Measurements from ENCODE around the gene PARD6G.
"Not testable (repeated sequence)": the region's sequence is repeated elsewhere in the genome, so short reads cannot be mapped to it uniquely, and the experiment has no call there.

Gene PARD6G

DNA sequence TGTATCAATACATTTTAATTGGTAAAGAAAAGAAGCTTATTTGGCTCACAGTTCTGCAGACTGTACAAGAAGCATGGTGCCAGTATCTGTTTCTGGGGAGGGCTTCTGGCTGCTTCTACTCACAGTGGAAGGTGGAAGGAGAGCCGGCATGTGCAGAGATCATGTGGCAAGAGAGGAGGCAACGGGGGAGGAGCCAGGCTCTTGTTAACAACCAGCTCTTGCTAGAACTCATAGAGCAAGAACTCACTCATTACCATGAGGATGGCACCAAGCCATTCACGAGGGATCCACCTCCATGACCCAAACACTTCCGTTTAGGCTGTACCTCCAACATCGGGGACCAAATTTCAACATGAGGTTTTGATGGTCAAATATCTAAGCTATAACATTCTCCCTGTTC is 7.5 kb downstream of the PARD6G start:
- no peak for DNase-seq

DNA sequence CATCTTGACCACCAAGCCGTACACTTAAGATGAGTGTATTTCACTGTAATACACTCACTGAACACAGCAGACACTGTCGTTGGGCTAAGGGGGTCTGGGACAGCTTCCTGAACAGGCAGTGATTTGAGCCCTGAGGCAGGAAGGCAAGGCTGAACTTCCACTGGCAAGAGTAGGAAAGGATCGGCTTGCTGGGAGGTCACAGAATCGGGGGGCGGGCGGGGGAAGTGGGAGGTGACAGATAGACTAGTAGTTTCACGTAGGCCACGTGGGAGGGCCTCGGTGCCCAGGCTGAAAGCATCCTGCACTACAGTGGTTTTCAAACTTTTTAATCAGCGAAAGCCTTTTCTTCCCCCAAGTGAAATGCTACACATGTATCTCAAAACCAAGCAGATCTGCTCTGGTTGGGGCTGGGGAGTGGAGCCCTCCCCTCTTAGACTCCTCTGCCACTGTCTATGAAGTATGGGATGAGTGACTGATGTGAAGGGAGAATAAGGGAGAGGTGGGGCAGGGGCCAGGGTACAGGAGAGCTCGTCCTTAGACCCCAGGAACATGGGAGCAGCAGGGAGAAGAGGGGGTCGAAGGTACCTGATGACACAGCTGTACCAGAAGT is 8.6 kb downstream of the PARD6G start:
- DNase-seq = no peak

- not testable (repeated sequence) for DNase-seq
These were observed 9.8 kb downstream of the PARD6G start for GRCh38 chr18:80237519-80237918.

GRCh38 chr18:80234398-80234797 is 12.9 kb downstream of the PARD6G start:
- DNase-seq = no peak

- no peak for DNase-seq
These were observed 13.4 kb downstream of the PARD6G start for GRCh38 chr18:80233899-80234298.

DNA sequence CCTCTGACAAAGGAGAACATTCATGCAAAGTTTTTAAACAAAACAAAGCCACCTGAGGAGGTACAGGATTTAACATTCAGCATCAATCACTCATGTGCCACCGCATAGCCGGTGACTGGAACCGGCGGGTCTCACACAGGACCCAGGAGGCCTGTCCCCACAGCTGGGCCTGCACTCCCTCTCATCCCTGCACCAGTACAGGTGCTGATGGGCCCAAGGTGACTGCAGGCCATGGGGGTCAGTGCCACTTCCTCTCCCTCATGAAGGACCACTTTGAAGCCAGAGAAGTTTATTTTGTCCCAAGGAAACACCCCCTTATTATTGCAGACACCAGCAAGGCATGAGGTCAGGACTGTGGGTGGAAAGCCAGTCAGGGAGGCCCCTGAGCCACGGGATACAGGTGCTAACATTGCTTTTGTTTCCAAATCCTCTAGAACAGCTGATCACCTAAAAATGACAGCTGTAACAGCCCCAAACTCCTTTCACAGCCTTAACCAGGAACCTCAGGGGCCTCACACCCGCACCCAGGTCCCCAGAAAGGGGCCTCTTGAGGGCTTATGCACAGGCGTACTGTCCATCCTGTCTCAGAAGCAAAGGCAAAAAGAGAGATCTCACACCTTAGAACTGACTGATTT is 14.0 kb downstream of the PARD6G start:
- DNase-seq = no peak

- DNase-seq = no peak
These were observed 14.6 kb downstream of the PARD6G start for GRCh38 chr18:80232710-80233109.

GRCh38 chr18:80232030-80232429 is 15.3 kb downstream of the PARD6G start:
- no peak for DNase-seq

DNA sequence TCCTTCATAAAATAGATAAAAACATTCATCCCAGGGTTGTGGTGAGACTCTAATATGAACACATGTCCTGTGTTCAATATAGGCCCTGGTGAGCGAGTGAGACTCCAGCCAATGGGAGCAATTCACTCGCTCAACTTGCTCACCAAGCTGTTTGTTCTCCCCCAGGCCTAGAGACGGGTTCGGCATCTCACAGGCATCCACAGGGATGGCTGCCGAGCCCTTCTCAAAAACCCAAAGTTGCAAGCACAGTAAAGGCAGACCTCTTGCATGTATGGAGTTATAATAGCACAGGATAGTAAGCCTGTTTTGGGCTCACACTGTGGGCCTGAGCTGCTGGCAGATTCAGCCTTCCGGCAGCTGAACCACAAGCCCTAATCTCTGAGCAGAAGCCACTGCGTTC is 15.7 kb downstream of the PARD6G start:
- no peak for DNase-seq

DNA sequence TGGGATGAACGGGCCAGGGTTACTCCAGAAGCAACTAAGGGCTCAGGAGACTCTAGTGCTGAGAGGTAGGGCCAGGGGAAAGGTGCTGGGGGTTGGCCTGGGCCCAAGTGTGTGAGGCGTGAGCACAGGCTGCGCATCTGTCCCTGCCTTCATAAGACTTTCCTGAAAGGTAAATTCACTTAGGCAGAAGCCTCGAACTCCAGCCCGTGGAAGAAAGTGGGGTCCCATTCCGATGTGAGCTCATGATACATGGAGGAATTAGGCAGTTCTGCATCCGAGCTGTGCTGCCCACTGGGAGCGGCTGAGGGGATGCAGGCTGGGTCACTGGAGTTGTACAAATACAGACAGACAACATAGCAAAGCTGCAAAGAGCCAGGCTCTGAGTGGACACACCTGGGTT is 16.2 kb downstream of the PARD6G start:
- DNase-seq = no peak

GRCh38 chr18:80229766-80230745 is 17.3 kb downstream of the PARD6G start:
- DNase-seq = no peak

GRCh38 chr18:80229363-80229762 is 18.0 kb downstream of the PARD6G start:
- no peak for DNase-seq

DNA sequence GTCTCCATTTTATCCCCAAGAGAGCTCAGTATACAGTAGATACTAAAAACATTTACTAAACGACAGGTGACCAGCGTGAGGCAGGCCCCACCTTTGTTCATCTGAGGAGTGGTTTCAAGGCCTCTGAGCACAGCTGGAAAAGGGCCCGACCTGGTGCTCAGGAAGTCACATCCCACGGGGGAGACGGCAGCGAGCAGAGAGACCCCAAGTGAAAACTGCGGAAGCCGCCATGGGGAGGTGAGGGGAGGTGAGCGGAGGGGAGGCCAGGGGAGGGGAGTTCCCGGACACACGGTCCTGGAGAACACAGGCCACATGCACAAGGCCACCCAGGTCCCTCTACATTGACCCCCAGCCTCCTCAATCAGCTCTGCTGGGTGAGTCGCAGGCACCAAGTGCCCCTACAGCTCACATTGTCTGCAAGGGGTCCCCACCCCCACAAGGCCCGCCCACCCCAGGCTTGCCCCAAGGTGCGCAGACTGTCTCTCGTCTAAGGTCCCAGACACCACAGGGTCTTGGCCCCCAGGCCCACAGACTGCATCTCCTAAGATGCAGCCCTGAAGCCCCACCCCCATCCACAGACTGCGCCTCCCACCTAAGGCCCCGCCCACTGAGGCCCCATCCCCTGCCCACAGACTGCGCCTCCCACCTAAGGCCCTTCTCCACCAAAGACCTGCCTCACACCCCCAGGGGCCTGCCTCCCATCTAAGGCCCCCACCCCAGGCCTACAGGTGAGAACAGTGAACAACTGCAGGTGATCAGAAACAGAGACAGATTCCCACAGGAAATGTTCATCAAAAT is 19.1 kb downstream of the PARD6G start:
- DNase-seq = no peak

DNA sequence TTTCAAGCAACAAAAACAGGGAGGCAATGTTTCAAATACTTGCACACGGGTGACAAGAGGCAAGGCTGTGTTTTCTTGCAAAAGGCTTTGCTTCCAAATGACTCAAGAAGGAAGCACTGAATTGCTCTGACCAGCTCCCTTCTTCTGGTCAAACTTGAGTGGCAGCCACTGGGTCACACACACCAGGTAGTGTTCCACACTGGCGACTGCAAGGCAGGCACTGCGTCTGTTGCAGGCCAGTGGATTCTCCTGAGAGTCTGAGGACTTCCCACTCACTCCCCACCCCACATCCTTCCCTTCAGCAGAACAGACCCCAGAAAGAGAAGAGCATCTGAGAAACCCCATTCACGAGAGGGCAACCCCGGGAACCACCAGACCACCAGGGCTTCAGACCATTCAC is 19.8 kb downstream of the PARD6G start:
- no peak for DNase-seq

- no peak for DNase-seq
These were observed 21.6 kb downstream of the PARD6G start for GRCh38 chr18:80225685-80226084.

DNA sequence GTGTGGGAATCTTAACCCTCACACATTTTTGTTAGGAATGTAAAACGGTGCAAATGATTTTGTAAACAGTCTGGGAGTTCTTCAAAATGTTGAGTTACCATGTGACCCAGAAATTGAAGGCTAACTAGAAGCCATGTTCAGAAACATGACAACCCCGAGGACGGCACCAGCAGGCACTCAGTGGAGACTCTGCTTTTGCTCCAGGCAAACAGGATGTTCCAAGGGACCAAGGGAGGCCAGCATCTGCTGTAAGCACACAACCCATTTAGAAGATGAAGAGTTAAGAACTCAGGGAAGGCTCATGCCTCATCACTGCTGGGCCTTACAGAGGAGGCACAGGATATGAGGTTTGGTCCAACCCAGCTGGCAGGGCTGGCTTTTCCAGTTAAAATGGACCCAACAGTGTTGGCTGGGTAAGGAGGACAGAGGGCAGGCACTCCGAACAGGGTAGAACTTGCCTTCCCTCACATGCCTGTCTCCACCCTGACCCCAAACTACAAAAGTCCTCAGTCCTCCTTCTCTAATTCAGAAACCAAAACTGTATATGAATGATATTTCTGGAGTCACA is 23.6 kb downstream of the PARD6G start:
- no peak for DNase-seq

GRCh38 chr18:80219488-80219887 is 27.8 kb downstream of the PARD6G start:
- DNase-seq = not testable (repeated sequence)

- DNase-seq = no peak
These were observed 28.7 kb downstream of the PARD6G start for GRCh38 chr18:80218341-80219227.

- no peak for DNase-seq
These were observed 34.1 kb downstream of the PARD6G start for GRCh38 chr18:80213182-80213581.

GRCh38 chr18:80210312-80211083 is 36.8 kb downstream of the PARD6G start:
- DNase-seq = no peak

GRCh38 chr18:80208620-80209019 is 38.7 kb downstream of the PARD6G start:
- no peak for DNase-seq
